HAP-1 (cell line): ENCODE results near the gene PLEKHG5.
A peak's percentile ranks its signal among the peaks of the same experiment; 100 is the strongest.

Source experiments
- DNase-seq, 2 experiments: peaks; one replicate each; pipeline ENCODE4 v3.0.0-alpha.2; 2016 to 2020; ENCODE audit warnings: low spot score in 2 of 2
- H3K27me3 ChIP-seq: fragments of 250-450 bp; sonication (Bioruptor Pico); 2 replicates; pipeline ENCODE4 v1.5.1; 2020; ENCODE audit warnings: low read depth, mild to moderate bottlenecking, moderate library complexity
- H3K36me3 ChIP-seq: fragments of 250-450 bp; sonication (Bioruptor Pico); replicated peaks from 2 replicates; pipeline ENCODE4 v1.5.1; 2020; ENCODE audit warnings: mild to moderate bottlenecking
- H3K4me1 ChIP-seq: fragments of 250-450 bp; sonication (Bioruptor Pico); 2 replicates; pipeline ENCODE4 v1.5.1; 2020; ENCODE audit warnings: mild to moderate bottlenecking
- H3K4me3 ChIP-seq: fragments of 250-450 bp; sonication (Bioruptor Pico); 2 replicates; pipeline ENCODE4 v1.5.1; 2020; ENCODE audit warnings: mild to moderate bottlenecking, moderate library complexity
- H3K9me3 ChIP-seq: fragments of 250-450 bp; sonication (Bioruptor Pico); 2 replicates; pipeline ENCODE4 v1.5.1; 2020; ENCODE audit warnings: mild to moderate bottlenecking, moderate library complexity
- in situ Hi-C: fragments of 300-500 bp; cut with MboI; formaldehyde crosslinking; loops from 3 replicates; pipeline ENCODE4 v1.14.3; 2020; ENCODE audit warnings: low sequenced_read_pairs, inconsistent platforms, mixed read lengths

The PLEKHG5 gene

GRCh38 chr1:6427441-6428390 lies 63.8 kb downstream of the PLEKHG5 start:
- Histone ChIP-seq H3K9me3 (no peaks in the 10 kb centered on the region), H3K27me3 (peaks cover 12% of the 10 kb centered on the region), H3K4me1 (peaks cover 6% of the 10 kb centered on the region), H3K36me3 (no peaks in the 10 kb centered on the region), H3K4me3 (no peak overlapping the region)
- in situ Hi-C loops, result no loop called here
- no peak for DNase-seq

- Histone ChIP-seq H3K4me3 (no peak overlapping the region), H3K9me3 (no peaks in the 10 kb centered on the region), H3K36me3 (no peaks in the 10 kb centered on the region), H3K4me1 (peaks cover 6% of the 10 kb centered on the region), H3K27me3 (peaks cover 12% of the 10 kb centered on the region)
- no peak for DNase-seq
- in situ Hi-C loops, result no loop called here
These were observed 64.5 kb downstream of the PLEKHG5 start for GRCh38 chr1:6426972-6427350.

- Histone ChIP-seq H3K4me3 (no peak overlapping the region), H3K27me3 (peaks cover 15% of the 10 kb centered on the region), H3K9me3 (no peaks in the 10 kb centered on the region), H3K36me3 (no peaks in the 10 kb centered on the region), H3K4me1 (peaks cover 6% of the 10 kb centered on the region)
- in situ Hi-C loops, result no loop called here
- no peak for DNase-seq
These were observed 65.0 kb downstream of the PLEKHG5 start for GRCh38 chr1:6426277-6426971.

GRCh38 chr1:6425658-6426057 lies 65.8 kb downstream of the PLEKHG5 start:
- no peak for DNase-seq
- peak overlapping the region; percentile 24 for H3K4me3 ChIP-seq
- H3K36me3 ChIP-seq, result no peaks in the 10 kb centered on the region
- H3K9me3 ChIP-seq, result no peaks in the 10 kb centered on the region
- in situ Hi-C loops, result no loop called here
- H3K27me3 ChIP-seq, result peaks cover 19% of the 10 kb centered on the region
- peaks cover 6% of the 10 kb centered on the region for H3K4me1 ChIP-seq

- Histone ChIP-seq H3K36me3 (no peaks in the 10 kb centered on the region), H3K27me3 (peaks cover 19% of the 10 kb centered on the region), H3K9me3 (no peaks in the 10 kb centered on the region), H3K4me3 (peak within 1 kb of the TSS; percentile 24), H3K4me1 (peaks cover 10% of the 10 kb centered on the region)
- no peak for DNase-seq
- in situ Hi-C loops, result no loop called here
These were observed 66.6 kb downstream of the PLEKHG5 start, which contains the start of gene ESPN for GRCh38 chr1:6424619-6425593. TSS of gene ESPN (plus strand) at chr1:6424776. CDS start at chr1:6424956, 180 bp downstream.

GRCh38 chr1:6424000-6424565 lies 67.4 kb downstream of the PLEKHG5 start:
- in situ Hi-C loops, result no loop called here
- Histone ChIP-seq H3K27me3 (peaks cover 21% of the 10 kb centered on the region), H3K4me1 (peaks cover 10% of the 10 kb centered on the region), H3K36me3 (no peaks in the 10 kb centered on the region), H3K4me3 (peak overlapping the region; percentile 21), H3K9me3 (no peaks in the 10 kb centered on the region)
- peak in 1 of 2 experiments; percentile 42 for DNase-seq

GRCh38 chr1:6423321-6423999 lies 68.0 kb downstream of the PLEKHG5 start:
- peak overlapping the region; percentile 21 for H3K4me3 ChIP-seq
- in situ Hi-C loops, result no loop called here
- H3K36me3 ChIP-seq, result no peaks in the 10 kb centered on the region
- DNase-seq, result peak; percentile 48 to 77
- peaks cover 10% of the 10 kb centered on the region for H3K4me1 ChIP-seq
- peaks cover 28% of the 10 kb centered on the region for H3K27me3 ChIP-seq
- no peaks in the 10 kb centered on the region for H3K9me3 ChIP-seq

GRCh38 chr1:6421266-6421665 lies 70.2 kb downstream of the PLEKHG5 start:
- H3K4me1 ChIP-seq, result peaks cover 10% of the 10 kb centered on the region
- no peaks in the 10 kb centered on the region for H3K36me3 ChIP-seq
- H3K4me3 ChIP-seq, result no peak overlapping the region
- no peak for DNase-seq
- peaks cover 29% of the 10 kb centered on the region for H3K27me3 ChIP-seq
- in situ Hi-C loops, result no loop called here
- H3K9me3 ChIP-seq, result no peaks in the 10 kb centered on the region

- Histone ChIP-seq H3K4me3 (no peak overlapping the region; the same call in 1 of the 2 replicates), H3K27me3 (peaks cover 33% of the 10 kb centered on the region), H3K9me3 (no peaks in the 10 kb centered on the region), H3K36me3 (no peaks in the 10 kb centered on the region), H3K4me1 (peaks cover 10% of the 10 kb centered on the region)
- no peak for DNase-seq
- in situ Hi-C loops, result no loop called here
These were observed 70.9 kb downstream of the PLEKHG5 start for GRCh38 chr1:6420454-6421042.

GRCh38 chr1:6419804-6420453 lies 71.5 kb downstream of the PLEKHG5 start, which contains the start of gene HES2:
TSS of gene HES2 (minus strand) at chr1:6419919. CDS start at chr1:6419820, 99 bp downstream.
- no peaks in the 10 kb centered on the region for H3K9me3 ChIP-seq
- H3K4me3 ChIP-seq, result peak within 1 kb of the TSS; percentile 35
- in situ Hi-C loops, result no loop called here
- H3K36me3 ChIP-seq, result no peaks in the 10 kb centered on the region
- peaks cover 35% of the 10 kb centered on the region for H3K27me3 ChIP-seq
- peak; percentile 43 to 80 for DNase-seq
- peaks cover 10% of the 10 kb centered on the region for H3K4me1 ChIP-seq

GRCh38 chr1:6419397-6419803 lies 72.1 kb downstream of the PLEKHG5 start:
- Histone ChIP-seq H3K9me3 (no peaks in the 10 kb centered on the region), H3K27me3 (peaks cover 40% of the 10 kb centered on the region), H3K36me3 (no peaks in the 10 kb centered on the region), H3K4me3 (peak overlapping the region; percentile 35), H3K4me1 (peaks cover 15% of the 10 kb centered on the region)
- in situ Hi-C loops, result no loop called here
- DNase-seq, result no peak
